Inflammatory macrophage treated with lipopolysaccharide for 4 hours (primary cell): ENCODE measurements around the gene SEC14L2.
"Not testable (repeated sequence)": the region's sequence is repeated elsewhere in the genome, so short reads cannot be mapped to it uniquely, and the experiment has no call there.

ENCODE experiments used
- DNase-seq: peaks from one replicate; pipeline ENCODE4 v3.0.0-alpha.2; 2020

SEC14L2 gene

GRCh38 chr22:30430933-30431332 is 34.1 kb downstream of the SEC14L2 start:
- no peak for DNase-seq

GRCh38 chr22:30432096-30432495 is 35.3 kb downstream of the SEC14L2 start:
- DNase-seq: no peak

GRCh38 chr22:30432520-30432919 is 35.7 kb downstream of the SEC14L2 start:
- DNase-seq: no peak

- DNase-seq: no peak
Measured at GRCh38 chr22:30433227-30433626, 36.4 kb downstream of the SEC14L2 start.

- no peak for DNase-seq
Measured at GRCh38 chr22:30433773-30434172, 37.0 kb downstream of the SEC14L2 start.

- DNase-seq: no peak
Measured at GRCh38 chr22:30434843-30435242, 38.0 kb downstream of the SEC14L2 start.

GRCh38 chr22:30435674-30436126 is 38.9 kb downstream of the SEC14L2 start:
- no peak for DNase-seq

- DNase-seq: no peak
Measured at GRCh38 chr22:30436196-30436595, 39.4 kb downstream of the SEC14L2 start.

- DNase-seq: no peak
Measured at GRCh38 chr22:30438559-30438958, 41.7 kb downstream of the SEC14L2 start.

GRCh38 chr22:30439226-30439625 is 42.4 kb downstream of the SEC14L2 start:
- no peak for DNase-seq

- DNase-seq: no peak
Measured at GRCh38 chr22:30439836-30440235, 43.0 kb downstream of the SEC14L2 start.

GRCh38 chr22:30441088-30441487 is 44.3 kb downstream of the SEC14L2 start:
- no peak for DNase-seq

- peak; percentile 55 for DNase-seq
Measured at GRCh38 chr22:30444632-30445437, 48.0 kb downstream of the SEC14L2 start.

- peak; percentile 38 for DNase-seq
Measured at GRCh38 chr22:30445438-30446145, 48.8 kb downstream of the SEC14L2 start.

- DNase-seq: no peak
Measured at GRCh38 chr22:30447656-30448055, 50.8 kb downstream of the SEC14L2 start.

- not testable (repeated sequence) for DNase-seq
Measured at GRCh38 chr22:30451488-30451887, 54.7 kb downstream of the SEC14L2 start.

- DNase-seq: no peak
Measured at GRCh38 chr22:30452861-30453260, 56.0 kb downstream of the SEC14L2 start.

GRCh38 chr22:30453731-30454510 is 57.1 kb downstream of the SEC14L2 start:
- DNase-seq: no peak

GRCh38 chr22:30455075-30455840 is 58.4 kb downstream of the SEC14L2 start:
- no peak for DNase-seq

- DNase-seq: peak; percentile 56
Measured at GRCh38 chr22:30457981-30458380, 61.2 kb downstream of the SEC14L2 start.

- peak; percentile 72 for DNase-seq
Measured at GRCh38 chr22:30459181-30460052, 62.6 kb downstream of the SEC14L2 start.

- no peak for DNase-seq
Measured at GRCh38 chr22:30460147-30460546, 63.3 kb downstream of the SEC14L2 start.
